Karpas-422 (cell line): ENCODE results near the gene PDZD2. TPM values are rescaled to one million over a fixed set of nuclear protein-coding genes. Genes with fewer than 3 reads are reported as not detected.

Source experiments
- DNase-seq: peaks from one replicate; pipeline ENCODE4 v3.0.0-alpha.2; 2015
- H2AFZ ChIP-seq: fragments of 200-600 bp; sonication (generic); 2 replicates; pipeline ENCODE4 v1.6.1; 2014; ENCODE audit warnings: antibody characterized with exemption, low read length, mixed read lengths
- H3K27ac ChIP-seq: fragments of 200-600 bp; sonication (generic); 2 replicates; pipeline ENCODE4 v1.5.1; 2014; ENCODE audit warnings: mild to moderate bottlenecking, low read length, moderate library complexity
- H3K27me3 ChIP-seq: fragments of 200-600 bp; sonication (generic); 2 replicates; pipeline ENCODE4 v1.6.1; 2014; ENCODE audit warnings: low read length, mixed read lengths
- H3K36me3 ChIP-seq: fragments of 200-600 bp; sonication (generic); 2 replicates; pipeline ENCODE4 v1.6.1; 2014; ENCODE audit warnings: low read length, mixed read lengths; ENCODE audit not compliant: insufficient read depth
- H3K4me1 ChIP-seq: fragments of 200-600 bp; sonication (generic); 2 replicates; pipeline ENCODE4 v1.6.1; 2014; ENCODE audit warnings: mild to moderate bottlenecking, low read length, mixed read lengths
- H3K4me2 ChIP-seq: fragments of 200-600 bp; sonication (generic); 2 replicates; pipeline ENCODE4 v1.6.1; 2014; ENCODE audit warnings: low read length, low read depth, mild to moderate bottlenecking; ENCODE audit not compliant: poor library complexity, severe bottlenecking
- H3K4me3 ChIP-seq: fragments of 200-600 bp; sonication (generic); 2 replicates; pipeline ENCODE4 v1.5.1; 2014; ENCODE audit warnings: mild to moderate bottlenecking, antibody characterized with exemption, low read length, mixed read lengths
- H3K79me2 ChIP-seq: fragments of 200-600 bp; sonication (generic); 2 replicates; pipeline ENCODE4 v1.6.1; 2014; ENCODE audit warnings: mild to moderate bottlenecking, low read length, mixed read lengths
- H3K9ac ChIP-seq: fragments of 200-600 bp; sonication (generic); 2 replicates; pipeline ENCODE4 v1.6.0; 2014; ENCODE audit warnings: low read length
- H3K9me2 ChIP-seq: fragments of 200-600 bp; sonication (generic), shearing (Covaris generic); replicated peaks from 2 replicates; pipeline ENCODE4 v1.6.0; 2014; ENCODE audit warnings: mild to moderate bottlenecking, low read length, moderate library complexity; ENCODE audit not compliant: insufficient read depth
- H3K9me3 ChIP-seq: fragments of 300-700, 200-600 bp; sonication (generic); 2 replicates; pipeline ENCODE4 v1.6.1; 2014; ENCODE audit warnings: low read length, mixed read lengths
- H4K20me1 ChIP-seq: fragments of 200-600 bp; sonication (generic); 2 replicates; pipeline ENCODE4 v1.6.1; 2014; ENCODE audit warnings: mild to moderate bottlenecking, antibody characterized with exemption, low read length, low read depth; ENCODE audit not compliant: insufficient read depth
- total RNA-seq: library from RNA; depleted of rRNA; stranded (reverse); fragments of >200 nt; shearing (Covaris generic); gene quantifications from 2 replicates; pipeline ENCODE4 v1.2.3, GENCODE V29; 2014; ENCODE audit warnings: low replicate concordance

PDZD2 gene
- total RNA-seq, 1 experiment from 2014 or later: not detected

DNA sequence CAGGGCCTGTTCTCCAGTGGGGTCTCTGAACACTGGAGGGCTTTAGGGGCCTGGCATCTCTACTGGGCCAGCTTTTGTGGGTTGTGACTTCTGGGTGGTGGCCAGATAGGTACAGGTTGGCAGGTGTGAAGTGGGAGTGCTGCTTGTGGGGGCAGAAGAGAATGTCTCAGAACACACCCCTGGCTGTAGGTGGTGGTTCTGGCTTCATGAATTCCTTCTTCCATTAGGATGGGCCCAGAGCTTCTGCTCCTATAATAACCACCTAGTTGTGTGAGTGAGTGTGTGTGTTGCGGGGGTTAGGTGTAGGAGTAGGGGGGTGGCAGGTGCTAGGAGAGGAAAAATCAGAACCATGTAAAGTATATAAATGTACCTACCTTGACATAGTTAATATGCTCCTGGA, 1.6 kb downstream of the PDZD2 start:
- Histone ChIP-seq H3K27me3 (no peaks in the 10 kb centered on the region), H2AFZ (no peak overlapping the region), H3K4me2 (no peak overlapping the region), H3K4me3 (no peak overlapping the region), H3K4me1 (peaks cover 6% of the 10 kb centered on the region), H3K9me3 (no peaks in the 10 kb centered on the region), H3K27ac (no peak overlapping the region), H4K20me1 (no peaks in the 10 kb centered on the region), H3K79me2 (no peaks in the 10 kb centered on the region), H3K9me2 (no peaks in the 10 kb centered on the region), H3K36me3 (no peaks in the 10 kb centered on the region), H3K9ac (no peak overlapping the region)
- DNase-seq: no peak

GRCh38 chr5:31641059-31641458, 2.1 kb downstream of the PDZD2 start:
- H3K27ac ChIP-seq: no peak overlapping the region
- no peak for DNase-seq
- H3K9ac ChIP-seq: no peak overlapping the region
- H2AFZ ChIP-seq: no peak overlapping the region
- H3K27me3 ChIP-seq: no peaks in the 10 kb centered on the region
- H3K36me3 ChIP-seq: no peaks in the 10 kb centered on the region
- no peaks in the 10 kb centered on the region for H3K9me2 ChIP-seq
- H3K9me3 ChIP-seq: no peaks in the 10 kb centered on the region
- no peak overlapping the region for H3K4me3 ChIP-seq
- no peak overlapping the region for H3K4me2 ChIP-seq
- H3K79me2 ChIP-seq: no peaks in the 10 kb centered on the region
- peaks cover 6% of the 10 kb centered on the region for H3K4me1 ChIP-seq
- H4K20me1 ChIP-seq: no peaks in the 10 kb centered on the region

DNA sequence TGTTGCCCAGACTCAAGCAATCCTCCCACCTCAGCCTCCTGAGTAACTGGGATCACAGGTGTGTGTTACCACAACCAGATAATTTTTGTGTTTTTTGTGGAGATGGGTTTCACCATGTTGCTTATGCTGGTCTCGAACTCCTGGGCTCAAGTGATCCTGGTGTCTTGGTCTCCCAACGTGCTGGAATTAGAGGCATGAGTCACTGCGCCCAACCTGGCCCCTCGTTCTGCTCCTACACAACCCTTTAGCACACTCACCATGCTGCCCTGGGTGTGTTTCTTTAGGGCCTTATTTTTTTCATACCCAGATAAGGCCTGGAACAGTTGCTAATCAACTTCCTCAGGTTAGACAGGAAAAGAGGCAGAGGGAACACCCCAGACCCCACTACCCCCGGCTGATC, 2.6 kb downstream of the PDZD2 start:
- H3K9ac ChIP-seq: no peak overlapping the region
- no peak for DNase-seq
- H3K4me2 ChIP-seq: no peak overlapping the region
- no peaks in the 10 kb centered on the region for H3K36me3 ChIP-seq
- no peak overlapping the region for H2AFZ ChIP-seq
- no peaks in the 10 kb centered on the region for H3K9me2 ChIP-seq
- no peaks in the 10 kb centered on the region for H3K79me2 ChIP-seq
- no peaks in the 10 kb centered on the region for H3K9me3 ChIP-seq
- H3K27me3 ChIP-seq: no peaks in the 10 kb centered on the region
- peaks cover 6% of the 10 kb centered on the region for H3K4me1 ChIP-seq
- H4K20me1 ChIP-seq: no peaks in the 10 kb centered on the region
- no peak overlapping the region for H3K27ac ChIP-seq
- H3K4me3 ChIP-seq: no peak overlapping the region

DNA sequence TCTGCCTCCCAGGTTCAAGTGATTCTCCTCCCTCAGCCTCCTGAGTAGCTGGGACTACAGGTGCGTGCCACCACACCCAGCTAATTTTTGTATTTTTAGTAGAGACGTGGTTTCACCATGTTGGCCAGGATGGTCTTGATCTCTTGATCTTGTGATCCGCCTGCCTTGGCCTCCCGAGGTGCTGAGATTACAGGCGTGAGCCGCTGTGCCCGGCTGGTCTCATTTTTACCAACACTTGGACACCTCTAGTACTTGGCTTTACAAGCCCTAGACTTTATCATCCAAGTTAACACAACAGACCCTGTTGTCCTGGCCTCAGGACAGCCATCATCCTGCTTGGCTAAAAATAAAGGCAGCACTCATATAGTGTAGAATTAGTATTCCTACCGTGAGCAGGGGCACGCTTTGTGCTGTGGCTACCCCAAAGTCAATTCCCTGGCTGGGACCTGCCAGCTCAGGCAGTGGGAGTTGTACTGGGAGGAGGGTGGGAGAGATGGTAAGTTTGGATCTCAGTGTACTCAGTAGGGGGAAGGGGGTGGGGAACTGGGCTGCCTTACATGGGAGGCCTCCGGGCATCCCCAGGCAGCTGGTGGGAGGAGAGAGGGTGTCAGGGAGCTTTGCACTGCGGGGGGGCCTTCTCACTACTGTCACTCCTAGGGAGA, 6.6 kb downstream of the PDZD2 start:
- Histone ChIP-seq H2AFZ (no peak overlapping the region), H3K27me3 (no peaks in the 10 kb centered on the region), H3K4me1 (no peaks in the 10 kb centered on the region), H3K27ac (no peak overlapping the region), H4K20me1 (no peaks in the 10 kb centered on the region), H3K36me3 (no peaks in the 10 kb centered on the region), H3K79me2 (no peaks in the 10 kb centered on the region), H3K9ac (no peak overlapping the region), H3K9me3 (no peaks in the 10 kb centered on the region), H3K4me3 (no peak overlapping the region), H3K9me2 (no peaks in the 10 kb centered on the region), H3K4me2 (no peak overlapping the region)
- DNase-seq: no peak

DNA sequence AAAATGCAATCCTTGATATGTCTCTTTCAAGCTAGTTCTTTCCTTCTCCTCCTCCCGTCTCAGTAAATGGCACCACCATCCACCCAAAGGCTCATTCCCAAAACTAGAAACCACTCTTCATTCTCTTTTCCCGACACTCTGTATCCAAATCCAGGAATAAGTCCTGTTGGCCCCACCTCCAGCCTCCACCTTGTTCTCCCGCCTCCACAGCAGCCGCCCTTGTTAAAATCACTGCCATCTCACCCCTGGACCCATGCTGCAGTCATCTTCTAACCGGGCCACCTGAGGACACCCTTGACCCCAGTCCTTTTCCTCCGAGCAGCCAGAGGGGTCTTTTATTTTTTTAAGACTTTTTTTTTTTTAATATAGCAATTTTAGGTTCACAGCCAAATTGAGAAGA, 9.4 kb downstream of the PDZD2 start:
- Histone ChIP-seq H3K79me2 (no peaks in the 10 kb centered on the region), H3K4me1 (no peaks in the 10 kb centered on the region), H3K27me3 (no peaks in the 10 kb centered on the region), H3K36me3 (no peaks in the 10 kb centered on the region), H3K4me3 (no peak overlapping the region), H3K9me3 (no peaks in the 10 kb centered on the region), H3K4me2 (no peak overlapping the region), H3K9me2 (no peaks in the 10 kb centered on the region), H3K27ac (no peak overlapping the region), H3K9ac (no peak overlapping the region), H2AFZ (no peak overlapping the region), H4K20me1 (no peaks in the 10 kb centered on the region)
- no peak for DNase-seq

DNA sequence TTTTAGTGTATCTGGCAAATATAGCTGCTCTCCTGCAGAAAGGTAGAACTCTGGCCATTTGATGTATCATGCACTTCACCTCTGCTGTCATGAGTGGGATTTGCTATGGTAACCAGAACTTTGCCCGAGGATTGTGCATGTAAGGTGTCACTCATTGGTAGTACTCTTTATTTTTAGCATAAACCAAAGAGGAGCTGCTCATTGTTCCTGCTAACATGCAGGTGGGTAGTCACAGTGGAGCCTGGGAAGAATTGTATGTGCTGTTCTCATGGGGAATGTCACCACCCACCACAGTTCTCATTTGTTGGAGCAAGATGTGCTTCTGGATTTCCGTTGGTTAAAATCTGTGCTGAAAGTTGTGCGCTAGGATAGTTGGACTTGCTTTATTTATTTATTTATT, 12.3 kb downstream of the PDZD2 start:
- Histone ChIP-seq H3K4me2 (no peak overlapping the region), H3K9ac (no peak overlapping the region), H3K27me3 (no peaks in the 10 kb centered on the region), H3K9me2 (no peaks in the 10 kb centered on the region), H3K27ac (no peak overlapping the region), H2AFZ (no peak overlapping the region), H3K79me2 (no peaks in the 10 kb centered on the region), H3K4me3 (no peak overlapping the region), H3K9me3 (no peaks in the 10 kb centered on the region), H3K4me1 (no peaks in the 10 kb centered on the region), H3K36me3 (no peaks in the 10 kb centered on the region), H4K20me1 (no peaks in the 10 kb centered on the region)
- DNase-seq: no peak

DNA sequence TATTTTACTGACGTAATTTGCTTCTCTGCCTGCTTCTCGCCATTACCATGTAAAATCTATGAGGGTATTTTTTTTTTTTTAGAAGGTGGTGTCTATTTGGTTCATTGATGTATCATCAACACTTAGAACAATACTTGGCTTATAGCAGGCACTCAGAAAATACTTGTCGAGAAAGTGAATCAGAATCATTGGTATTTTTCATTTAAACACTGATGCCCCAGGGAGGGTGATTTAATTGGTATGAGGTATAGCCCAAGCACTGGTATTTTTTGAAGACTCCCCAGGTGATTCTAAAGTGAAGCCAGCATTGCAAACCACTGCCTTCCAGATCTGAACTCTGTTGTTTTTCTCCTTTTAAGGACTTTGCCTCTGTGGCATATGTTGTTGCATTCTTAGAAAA, 16.6 kb downstream of the PDZD2 start:
- no peaks in the 10 kb centered on the region for H3K36me3 ChIP-seq
- H4K20me1 ChIP-seq: no peaks in the 10 kb centered on the region
- H3K9me3 ChIP-seq: no peaks in the 10 kb centered on the region
- H2AFZ ChIP-seq: no peak overlapping the region
- H3K27me3 ChIP-seq: no peaks in the 10 kb centered on the region
- no peak overlapping the region for H3K4me2 ChIP-seq
- no peaks in the 10 kb centered on the region for H3K79me2 ChIP-seq
- no peak overlapping the region for H3K4me3 ChIP-seq
- H3K9ac ChIP-seq: no peak overlapping the region
- H3K9me2 ChIP-seq: no peaks in the 10 kb centered on the region
- H3K27ac ChIP-seq: no peak overlapping the region
- no peak for DNase-seq
- no peaks in the 10 kb centered on the region for H3K4me1 ChIP-seq

GRCh38 chr5:31656806-31657205, 17.9 kb downstream of the PDZD2 start:
- H3K9me2 ChIP-seq: no peaks in the 10 kb centered on the region

More at GRCh38 chr5:31656806-31657205, 17.9 kb downstream of the PDZD2 start:
- no peaks in the 10 kb centered on the region for H4K20me1 ChIP-seq
- H3K79me2 ChIP-seq: no peaks in the 10 kb centered on the region
- H3K4me1 ChIP-seq: no peaks in the 10 kb centered on the region
- H2AFZ ChIP-seq: no peak overlapping the region
- H3K27ac ChIP-seq: no peak overlapping the region
- no peaks in the 10 kb centered on the region for H3K36me3 ChIP-seq
- H3K9me3 ChIP-seq: no peaks in the 10 kb centered on the region
- DNase-seq: no peak
- no peaks in the 10 kb centered on the region for H3K27me3 ChIP-seq
- no peak overlapping the region for H3K4me3 ChIP-seq
- H3K9ac ChIP-seq: no peak overlapping the region
- no peak overlapping the region for H3K4me2 ChIP-seq
